Ramos (cell line): ENCODE data around the gene KIAA2012.

Experiments
- in situ Hi-C: fragments of 300-500 bp; cut with MboI; formaldehyde crosslinking; loops from one replicate; pipeline ENCODE4 v1.14.3; 2022; ENCODE audit warnings: low sequenced_read_pairs; ENCODE audit not compliant: unreplicated experiment

The KIAA2012 gene

DNA sequence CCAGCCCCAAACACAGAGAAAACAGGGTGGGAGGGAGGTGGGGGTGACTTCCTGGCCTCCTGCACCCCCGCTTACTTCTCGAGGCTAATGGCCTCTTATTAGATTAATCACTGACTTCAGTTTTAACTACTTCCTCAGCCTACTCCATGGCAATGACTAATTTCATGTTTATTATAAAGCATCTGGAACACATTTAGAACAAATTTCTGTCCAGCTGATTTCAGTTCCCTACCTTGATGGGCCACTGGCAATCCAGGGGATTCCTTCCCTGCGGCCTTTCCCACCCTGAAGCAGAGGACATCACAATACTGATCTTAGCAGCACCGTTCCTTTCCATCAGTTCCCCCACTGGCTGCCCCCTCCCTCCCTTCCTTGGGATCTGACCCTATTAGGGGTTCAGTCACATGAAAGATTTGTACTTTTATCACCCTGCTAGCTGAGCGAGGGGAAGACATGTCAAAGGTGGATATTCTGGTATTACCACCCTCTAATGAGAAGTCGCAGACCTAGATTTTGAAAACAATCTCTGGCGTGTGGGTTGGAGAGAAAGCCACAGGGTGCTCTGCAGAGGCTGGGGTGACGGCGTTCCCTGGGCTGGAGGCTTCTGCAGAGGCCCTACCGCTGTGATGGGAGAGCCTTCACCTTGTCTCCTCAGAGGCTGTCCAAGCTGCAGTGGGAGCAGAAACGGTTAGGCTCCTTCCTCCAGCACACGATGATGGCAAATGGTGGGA lies 67.6 kb downstream of the KIAA2012 start:
- in situ Hi-C loops: no loop called here

- in situ Hi-C loops: no loop called here
Measured at GRCh38 chr2:202141329-202141947, 68.4 kb downstream of the KIAA2012 start.

DNA sequence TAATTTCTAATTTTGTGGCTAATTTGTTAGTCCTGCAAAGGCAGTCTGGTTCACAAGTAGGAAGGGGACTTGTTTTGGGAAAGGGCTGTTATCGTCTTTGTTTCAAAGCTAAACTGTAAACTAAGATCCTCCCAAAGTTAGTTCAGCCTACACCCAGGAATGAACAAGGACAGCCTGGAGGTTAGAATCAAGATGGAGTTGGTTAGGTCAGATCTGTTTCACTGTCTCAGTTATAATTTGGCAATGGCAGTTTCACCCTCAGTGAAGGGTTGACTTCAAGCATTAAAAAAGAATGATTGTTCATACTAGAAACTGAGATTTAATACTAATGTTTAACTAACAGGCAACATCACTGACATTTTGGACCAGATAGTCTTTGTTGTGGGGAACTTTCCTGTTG lies 69.5 kb downstream of the KIAA2012 start:
- in situ Hi-C loops: no loop called here

GRCh38 chr2:202147775-202148174 lies 74.7 kb downstream of the KIAA2012 start:
- in situ Hi-C loops: no loop called here

DNA sequence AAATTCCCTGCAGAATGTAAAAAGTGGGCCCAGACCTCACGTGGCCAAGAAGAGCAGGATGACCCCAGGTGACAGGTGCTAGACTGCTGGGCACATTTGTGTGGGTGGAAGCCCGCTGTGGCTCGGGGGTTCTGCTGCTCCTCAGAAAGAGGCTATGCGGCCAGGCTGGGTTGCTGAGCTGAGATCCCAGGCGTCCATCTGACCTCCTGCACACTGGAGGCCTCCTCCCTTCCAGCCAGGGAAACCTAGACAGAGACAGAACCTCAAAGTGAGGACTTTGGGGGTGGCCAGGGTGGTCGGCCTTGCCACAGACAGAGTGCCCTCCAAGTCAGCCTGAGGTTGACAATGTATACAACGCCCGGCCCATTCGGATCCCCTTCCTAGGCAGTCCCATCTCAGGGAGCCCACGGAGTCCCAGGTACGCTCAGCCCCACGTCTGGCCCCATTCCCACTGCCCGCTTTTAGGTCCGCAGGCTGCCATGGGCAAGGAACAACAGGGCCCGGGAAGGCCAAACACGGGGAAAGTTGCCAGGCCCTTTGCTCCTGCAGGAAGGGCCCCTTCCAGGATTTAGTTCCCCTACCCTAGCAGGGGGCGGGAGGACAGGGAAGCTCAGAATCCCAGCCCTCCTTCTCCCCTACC lies 75.6 kb downstream of the KIAA2012 start:
- in situ Hi-C loops: no loop called here

GRCh38 chr2:202149155-202149762 lies 76.2 kb downstream of the KIAA2012 start:
- in situ Hi-C loops: no loop called here

GRCh38 chr2:202149936-202150335 lies 76.9 kb downstream of the KIAA2012 start:
- in situ Hi-C loops: no loop called here

- in situ Hi-C loops: no loop called here
Measured at GRCh38 chr2:202152104-202152715, 79.2 kb downstream of the KIAA2012 start.

- in situ Hi-C loops: no loop called here
Measured at GRCh38 chr2:202154613-202155012, 81.6 kb downstream of the KIAA2012 start.

DNA sequence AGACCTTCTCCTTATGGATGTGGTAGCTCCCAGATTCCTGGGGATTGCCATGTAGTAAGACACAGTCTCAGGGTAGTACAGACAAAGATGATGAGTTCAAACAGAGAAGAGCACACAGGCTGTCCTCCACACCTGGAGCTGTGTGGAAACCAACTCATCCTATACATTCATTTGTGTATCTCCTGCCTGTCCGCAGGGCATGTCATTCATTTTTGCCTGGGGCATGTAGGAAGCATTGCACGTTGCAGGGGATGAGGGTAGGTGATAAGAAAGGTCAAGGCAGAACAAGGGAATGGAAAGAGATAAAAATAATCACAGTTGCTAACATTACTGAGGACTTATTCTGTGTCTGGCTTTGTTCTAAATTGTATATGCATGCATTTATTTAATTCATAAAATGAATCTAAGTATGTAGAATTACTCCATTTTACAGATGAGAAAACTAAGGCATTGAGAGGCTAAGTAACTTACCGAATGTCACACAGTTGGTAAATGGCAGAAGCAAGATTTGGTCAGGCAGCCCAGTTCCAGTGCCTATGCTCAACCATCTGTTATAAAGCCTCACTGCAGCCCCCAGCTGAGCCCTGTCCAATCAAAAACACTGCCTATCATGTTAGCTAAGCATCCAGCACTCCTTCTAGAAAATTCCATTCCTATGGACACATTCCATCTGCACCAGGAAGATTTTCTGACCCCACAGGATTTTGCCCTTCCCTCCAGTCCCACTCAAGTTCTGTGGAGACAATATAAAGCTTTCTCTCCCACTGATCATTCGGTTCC lies 84.3 kb downstream of the KIAA2012 start:
- in situ Hi-C loops: no loop called here

DNA sequence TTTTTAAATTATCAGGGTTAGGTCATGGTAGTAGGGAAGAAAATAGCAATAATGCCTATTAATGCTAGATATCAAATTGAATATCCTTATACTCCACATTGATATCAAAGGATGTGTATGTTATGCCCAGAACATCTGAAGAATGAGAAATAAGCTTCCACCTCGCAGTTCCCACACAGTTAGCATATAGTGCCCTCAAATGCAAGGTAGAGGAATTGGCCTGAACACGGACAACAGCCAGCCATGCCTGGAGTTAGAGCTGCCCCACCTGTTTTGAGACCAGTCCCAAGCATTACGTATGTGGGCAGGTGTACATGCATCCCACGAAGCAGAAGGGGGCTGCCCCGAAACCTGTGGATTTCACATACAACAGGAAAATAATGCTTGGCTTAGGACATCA lies 85.7 kb downstream of the KIAA2012 start:
- in situ Hi-C loops: no loop called here

GRCh38 chr2:202161151-202161835 lies 88.2 kb downstream of the KIAA2012 start:
- in situ Hi-C loops: no loop called here

DNA sequence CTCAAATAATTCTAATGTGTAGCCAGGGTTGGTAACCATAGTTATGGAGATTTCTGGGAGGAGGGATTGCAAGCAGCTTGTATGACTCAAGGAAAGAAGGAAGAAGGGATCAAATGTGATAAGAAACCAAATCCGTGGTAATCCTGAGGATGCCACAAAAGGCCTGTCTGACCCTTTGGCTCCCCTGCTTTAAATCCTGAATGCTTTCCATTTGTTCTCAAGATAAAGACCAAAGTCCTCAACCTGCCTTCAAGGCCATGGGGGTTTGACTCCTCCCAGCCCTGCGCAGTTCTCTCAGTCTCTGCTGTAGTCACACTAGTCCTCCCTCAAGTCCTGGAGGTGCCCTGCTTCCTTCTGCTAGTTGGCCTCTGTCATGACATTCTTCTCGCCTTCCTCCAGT lies 91.4 kb downstream of the KIAA2012 start:
- in situ Hi-C loops: no loop called here

DNA sequence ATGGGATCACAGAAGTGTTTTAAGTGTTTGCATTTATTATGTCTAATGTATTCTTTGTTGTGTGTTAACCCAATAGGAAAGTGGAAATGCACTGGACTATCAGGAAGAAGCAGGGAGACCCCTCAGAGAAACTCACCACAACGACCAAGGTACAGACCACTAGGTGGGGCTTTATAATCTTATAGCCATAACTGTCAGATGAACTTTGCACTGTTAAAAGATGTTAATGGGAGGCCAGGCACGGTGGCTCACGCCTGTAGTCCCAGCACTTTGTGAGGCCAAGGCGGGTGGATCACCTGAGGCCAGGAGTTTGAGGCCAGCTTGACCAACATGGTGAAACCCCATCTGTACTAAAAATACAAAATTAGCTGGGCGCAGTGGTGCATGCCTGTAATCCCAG lies 92.2 kb downstream of the KIAA2012 start:
- in situ Hi-C loops: no loop called here

DNA sequence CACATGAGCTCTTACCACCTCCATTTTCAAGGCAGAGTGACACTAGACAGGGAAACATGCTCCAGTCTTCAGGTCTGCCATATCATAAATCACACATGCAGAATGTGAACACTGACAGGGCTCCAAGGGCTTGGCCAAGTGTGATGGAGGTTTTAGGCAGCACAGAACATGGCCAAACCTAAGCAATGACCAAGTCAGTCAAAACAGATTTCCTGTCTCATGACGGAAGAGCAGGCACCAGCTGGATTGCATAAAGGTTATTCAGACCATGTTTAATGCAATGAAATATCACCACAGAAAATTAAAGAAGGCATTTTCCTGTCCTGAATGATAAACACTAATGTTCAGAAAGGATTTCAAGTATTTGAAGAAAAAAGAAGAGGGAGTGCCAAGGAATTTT lies 92.9 kb downstream of the KIAA2012 start:
- in situ Hi-C loops: no loop called here

DNA sequence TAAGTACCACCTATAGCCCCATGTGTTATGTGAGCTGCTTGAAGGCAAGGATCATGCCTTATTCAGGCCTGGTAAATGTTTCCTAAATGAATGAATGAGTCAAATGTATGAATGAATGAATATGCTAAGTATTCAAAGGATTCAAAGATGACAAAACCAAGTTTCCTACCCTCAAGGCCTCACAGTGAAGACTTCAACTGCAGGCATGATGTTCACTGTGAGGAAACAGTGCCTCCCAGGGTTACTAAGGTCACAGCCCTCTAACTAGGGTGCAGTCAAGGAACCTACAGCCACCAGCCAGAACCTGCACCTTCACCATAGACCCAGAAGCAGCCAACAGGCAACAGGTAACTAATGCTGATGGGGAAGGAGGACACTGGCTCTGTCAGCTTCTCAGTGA lies 96.1 kb downstream of the KIAA2012 start:
- in situ Hi-C loops: no loop called here

- in situ Hi-C loops: no loop called here
Measured at GRCh38 chr2:202169832-202170424, 96.9 kb downstream of the KIAA2012 start.

GRCh38 chr2:202171241-202171825 lies 98.3 kb downstream of the KIAA2012 start:
- in situ Hi-C loops: no loop called here
